Ishikawa (cell line): ENCODE measurements around the gene PTPRA.

Experiments
- CEBPB ChIP-seq: IDR thresholded peaks from 2 replicates; pipeline ENCODE4 v1.6.1; 2012
- CREB1 ChIP-seq: IDR thresholded peaks from 2 replicates; pipeline ENCODE4 v1.6.1; 2012; ENCODE audit warnings: low read depth
- EGR1 ChIP-seq: IDR thresholded peaks from 2 replicates; pipeline ENCODE4 v1.6.1; 2012
- EP300 ChIP-seq: IDR thresholded peaks from 2 replicates; pipeline ENCODE4 v1.6.1; 2012; ENCODE audit warnings: borderline replicate concordance
- FOXM1 ChIP-seq: IDR thresholded peaks from 2 replicates; pipeline ENCODE4 v1.6.1; 2012; ENCODE audit warnings: low read depth, borderline replicate concordance
- MAX ChIP-seq: IDR thresholded peaks from 2 replicates; pipeline ENCODE4 v1.6.1; 2012
- NFIC ChIP-seq: IDR thresholded peaks from 2 replicates; pipeline ENCODE4 v1.6.1; 2012
- RAD21 ChIP-seq: IDR thresholded peaks from 2 replicates; pipeline ENCODE4 v1.6.1; 2012; ENCODE audit warnings: low read depth
- TAF1 ChIP-seq: IDR thresholded peaks from 2 replicates; pipeline ENCODE4 v1.6.1; 2012; ENCODE audit warnings: low read depth, mild to moderate bottlenecking
- TCF12 ChIP-seq: IDR thresholded peaks from 2 replicates; pipeline ENCODE4 v1.6.1; 2012; ENCODE audit warnings: low read depth
- TEAD4 ChIP-seq: IDR thresholded peaks from 2 replicates; pipeline ENCODE4 v1.6.1; 2012
- YY1 ChIP-seq: IDR thresholded peaks from 2 replicates; pipeline ENCODE4 v1.6.1; 2012; ENCODE audit warnings: low read depth
- ZBTB7A ChIP-seq: IDR thresholded peaks from 2 replicates; pipeline ENCODE4 v1.6.1; 2012; ENCODE audit warnings: low read depth
- TF ChIP-seq, protein P1 (sequence below): IDR thresholded peaks from 2 replicates; pipeline ENCODE4 v1.6.1; 2012
- TF ChIP-seq, protein P2 (sequence below): IDR thresholded peaks from 2 replicates; pipeline ENCODE4 v1.6.1; 2012; ENCODE audit warnings: low read depth, mild to moderate bottlenecking

Gene PTPRA

DNA sequence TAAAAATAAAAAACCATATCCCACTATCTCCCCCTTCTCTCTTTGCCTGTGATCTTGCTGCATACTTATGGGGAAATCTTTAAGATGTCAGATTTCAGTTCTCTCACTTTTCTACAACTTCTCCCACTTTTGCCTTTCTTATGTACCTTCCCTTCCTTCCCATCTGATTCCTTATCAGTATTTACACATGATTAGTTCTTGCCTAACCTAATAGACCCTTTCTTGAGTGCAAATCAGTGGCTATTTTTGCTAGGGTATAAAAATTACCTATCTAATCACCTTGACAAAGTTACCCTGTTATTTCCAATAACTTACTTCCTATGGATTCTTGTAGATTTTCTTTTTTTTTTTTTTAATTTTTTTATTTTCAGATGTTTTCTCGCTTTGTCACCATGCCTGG lies 75.7 kb downstream of the PTPRA start:
- no peak for TF ChIP-seq YY1
- no peak for TF ChIP-seq RAD21
- TF ChIP-seq EP300: no peak
- TF ChIP-seq EGR1: no peak
- TF ChIP-seq TAF1: no peak
- no peak for TF ChIP-seq MAX
- no peak for TF ChIP-seq TEAD4
- TF ChIP-seq CEBPB: no peak
- TF ChIP-seq CREB1: no peak
- no peak for TF ChIP-seq ZBTB7A
- no peak for TF ChIP-seq TCF12

DNA sequence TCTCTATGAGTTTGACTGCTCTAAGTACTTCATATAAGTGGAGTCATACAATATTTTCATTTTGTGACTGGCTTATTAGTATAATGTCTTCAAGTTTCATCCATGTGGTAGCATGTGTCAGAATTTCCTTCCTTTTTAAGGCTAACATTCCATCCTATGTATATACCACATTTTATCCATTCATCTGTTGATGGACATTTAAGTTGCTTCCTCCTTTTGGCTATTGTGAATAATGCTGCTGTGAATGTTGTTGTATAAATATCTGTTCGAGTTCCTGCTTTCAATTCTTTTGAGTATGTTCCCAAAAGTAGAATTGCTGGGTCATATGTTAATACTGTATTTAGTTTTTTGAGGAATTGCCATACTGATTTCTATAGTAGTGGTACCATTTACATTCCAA lies 79.5 kb downstream of the PTPRA start:
- TF ChIP-seq MAX: no peak
- TF ChIP-seq EP300: no peak
- TF ChIP-seq RAD21: no peak
- TF ChIP-seq CEBPB: no peak
- TF ChIP-seq, protein P1, sequence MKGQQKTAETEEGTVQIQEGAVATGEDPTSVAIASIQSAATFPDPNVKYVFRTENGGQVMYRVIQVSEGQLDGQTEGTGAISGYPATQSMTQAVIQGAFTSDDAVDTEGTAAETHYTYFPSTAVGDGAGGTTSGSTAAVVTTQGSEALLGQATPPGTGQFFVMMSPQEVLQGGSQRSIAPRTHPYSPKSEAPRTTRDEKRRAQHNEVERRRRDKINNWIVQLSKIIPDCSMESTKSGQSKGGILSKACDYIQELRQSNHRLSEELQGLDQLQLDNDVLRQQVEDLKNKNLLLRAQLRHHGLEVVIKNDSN: no peak
- TF ChIP-seq EGR1: no peak
- TF ChIP-seq FOXM1: no peak
- no peak for TF ChIP-seq TCF12
- no peak for TF ChIP-seq NFIC
- TF ChIP-seq YY1: no peak
- TF ChIP-seq TAF1: no peak
- TF ChIP-seq ZBTB7A: no peak
- TF ChIP-seq CREB1: no peak
- TF ChIP-seq, protein P2, sequence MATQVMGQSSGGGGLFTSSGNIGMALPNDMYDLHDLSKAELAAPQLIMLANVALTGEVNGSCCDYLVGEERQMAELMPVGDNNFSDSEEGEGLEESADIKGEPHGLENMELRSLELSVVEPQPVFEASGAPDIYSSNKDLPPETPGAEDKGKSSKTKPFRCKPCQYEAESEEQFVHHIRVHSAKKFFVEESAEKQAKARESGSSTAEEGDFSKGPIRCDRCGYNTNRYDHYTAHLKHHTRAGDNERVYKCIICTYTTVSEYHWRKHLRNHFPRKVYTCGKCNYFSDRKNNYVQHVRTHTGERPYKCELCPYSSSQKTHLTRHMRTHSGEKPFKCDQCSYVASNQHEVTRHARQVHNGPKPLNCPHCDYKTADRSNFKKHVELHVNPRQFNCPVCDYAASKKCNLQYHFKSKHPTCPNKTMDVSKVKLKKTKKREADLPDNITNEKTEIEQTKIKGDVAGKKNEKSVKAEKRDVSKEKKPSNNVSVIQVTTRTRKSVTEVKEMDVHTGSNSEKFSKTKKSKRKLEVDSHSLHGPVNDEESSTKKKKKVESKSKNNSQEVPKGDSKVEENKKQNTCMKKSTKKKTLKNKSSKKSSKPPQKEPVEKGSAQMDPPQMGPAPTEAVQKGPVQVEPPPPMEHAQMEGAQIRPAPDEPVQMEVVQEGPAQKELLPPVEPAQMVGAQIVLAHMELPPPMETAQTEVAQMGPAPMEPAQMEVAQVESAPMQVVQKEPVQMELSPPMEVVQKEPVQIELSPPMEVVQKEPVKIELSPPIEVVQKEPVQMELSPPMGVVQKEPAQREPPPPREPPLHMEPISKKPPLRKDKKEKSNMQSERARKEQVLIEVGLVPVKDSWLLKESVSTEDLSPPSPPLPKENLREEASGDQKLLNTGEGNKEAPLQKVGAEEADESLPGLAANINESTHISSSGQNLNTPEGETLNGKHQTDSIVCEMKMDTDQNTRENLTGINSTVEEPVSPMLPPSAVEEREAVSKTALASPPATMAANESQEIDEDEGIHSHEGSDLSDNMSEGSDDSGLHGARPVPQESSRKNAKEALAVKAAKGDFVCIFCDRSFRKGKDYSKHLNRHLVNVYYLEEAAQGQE: no peak
- no peak for TF ChIP-seq TEAD4

- TF ChIP-seq EGR1 (no peak), TCF12 (no peak), YY1 (no peak), MAX (no peak), NFIC (no peak), TAF1 (no peak), TEAD4 (no peak), CREB1 (no peak)
- TF ChIP-seq, protein P1: no peak
Observed at GRCh38 chr20:2955257-2955970, 82.1 kb downstream of the PTPRA start.

DNA sequence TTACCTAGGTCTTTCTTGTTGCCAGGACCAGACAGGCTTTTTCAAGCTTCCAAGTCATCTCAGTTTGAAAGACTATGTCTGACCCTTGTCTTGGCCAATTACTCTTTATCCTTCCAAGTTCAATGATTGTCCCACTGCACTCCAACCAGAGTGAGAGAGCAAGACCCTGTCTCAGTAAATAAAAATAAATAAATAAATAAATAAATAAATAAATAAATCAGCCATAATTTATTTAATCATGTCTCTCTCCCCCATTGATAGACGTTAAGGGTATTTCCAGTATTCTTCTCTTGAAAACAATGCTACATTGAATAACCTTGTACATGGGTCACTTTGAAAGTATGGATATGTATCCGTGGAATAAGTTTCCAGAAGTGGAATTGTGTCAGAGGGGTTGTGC lies 83.2 kb downstream of the PTPRA start:
- TF ChIP-seq MAX (no peak), TEAD4 (no peak), ZBTB7A (no peak), TAF1 (no peak), NFIC (no peak), CEBPB (no peak), TCF12 (no peak), EGR1 (no peak), RAD21 (no peak), CREB1 (no peak), FOXM1 (no peak), EP300 (no peak), YY1 (no peak)
- TF ChIP-seq, protein P2: no peak
- TF ChIP-seq, protein P1: no peak

DNA sequence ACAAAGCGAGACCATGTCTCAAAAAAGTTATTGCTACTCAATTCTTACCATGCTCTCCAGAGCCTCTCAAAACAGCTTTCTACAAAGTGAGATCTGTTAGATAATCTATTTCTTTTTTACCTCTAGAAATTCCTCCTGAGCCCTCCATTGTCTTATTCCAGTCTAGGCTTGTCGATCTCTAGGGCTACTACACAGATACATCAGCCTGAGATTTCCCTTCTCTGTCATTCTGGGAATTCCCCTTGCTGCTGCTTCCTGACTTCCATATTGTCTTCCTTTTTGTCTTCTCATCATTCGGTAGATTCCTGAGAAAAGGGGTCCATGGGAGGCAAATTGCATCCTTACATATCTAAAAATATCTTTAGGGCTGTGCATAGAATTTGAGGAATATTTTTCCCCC lies 94.6 kb downstream of the PTPRA start:
- TF ChIP-seq FOXM1 (no peak), CREB1 (no peak), TCF12 (no peak), YY1 (no peak), CEBPB (no peak)
- TF ChIP-seq, protein P1: no peak
- TF ChIP-seq, protein P2: no peak
